A549 (cell line): Measurements from ENCODE around the gene LGR6.

Source experiments
- ATOH8 ChIP-seq: fragments of 250-450 bp; sonication (Bioruptor Pico); IDR thresholded peaks from 2 replicates; pipeline ENCODE4 v1.5.0; 2020; ENCODE audit warnings: low read depth, mild to moderate bottlenecking, moderate library complexity
- FOSL2 ChIP-seq, 2 experiments: fragments of 450-650 bp in 1 of 2; fragments of >200 bp in 1 of 2; sonication (Bioruptor Twin) in 1 of 2; formaldehyde crosslinking; IDR thresholded peaks; 2 replicates each; pipeline versions ENCODE4 v1.5.0 to v1.6.1; 2016 to 2020; ENCODE audit warnings: mild to moderate bottlenecking in 1 of 2, moderate library complexity in 1 of 2
- MAZ ChIP-seq: fragments of 150-350 bp; IDR thresholded peaks from 2 replicates; pipeline ENCODE4 v1.6.1; 2014; ENCODE audit warnings: antibody characterized with exemption, low read depth, low read length, borderline replicate concordance
- POLR2A ChIP-seq: IDR thresholded peaks from 2 replicates; pipeline ENCODE4 v1.6.1; 2012; ENCODE audit warnings: mild to moderate bottlenecking, low read length
- REST ChIP-seq: fragments of 200-600 bp; sonication (generic); IDR thresholded peaks from 2 replicates; pipeline ENCODE4 v1.6.1; 2016; ENCODE audit warnings: antibody characterized with exemption, mild to moderate bottlenecking, moderate library complexity
- RFX5 ChIP-seq: fragments of 450-650 bp; IDR thresholded peaks from 2 replicates; pipeline ENCODE4 v1.7.1; 2014; ENCODE audit warnings: antibody characterized with exemption, mild to moderate bottlenecking, moderate library complexity
- TF ChIP-seq, protein P1 (sequence below): fragments of >200 bp; sonication (Bioruptor Twin); formaldehyde crosslinking; IDR thresholded peaks from 3 replicates; pipeline ENCODE4 v1.5.1; 2016
- TF ChIP-seq, protein P2 (sequence below): IDR thresholded peaks from 2 replicates; pipeline ENCODE4 v1.6.1; 2012

DNA sequence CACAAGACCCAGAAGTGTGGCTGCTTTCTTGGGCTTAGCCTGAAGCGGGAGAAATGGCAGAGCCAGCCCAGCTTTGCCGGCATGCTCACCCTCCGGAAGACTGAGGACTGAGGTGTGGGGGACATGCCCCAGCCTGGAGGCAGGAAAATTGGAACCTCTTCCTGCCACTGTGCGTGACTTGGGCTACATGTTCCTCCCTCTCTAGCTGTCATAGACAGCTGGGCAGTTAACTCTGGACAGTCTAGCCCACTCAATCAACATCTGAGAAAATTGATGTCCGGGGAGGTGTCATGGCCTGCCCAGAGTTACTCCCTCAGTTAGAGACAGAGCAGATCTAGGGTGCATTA is 88.4 kb downstream of the LGR6 start:
- TF ChIP-seq, protein P1, sequence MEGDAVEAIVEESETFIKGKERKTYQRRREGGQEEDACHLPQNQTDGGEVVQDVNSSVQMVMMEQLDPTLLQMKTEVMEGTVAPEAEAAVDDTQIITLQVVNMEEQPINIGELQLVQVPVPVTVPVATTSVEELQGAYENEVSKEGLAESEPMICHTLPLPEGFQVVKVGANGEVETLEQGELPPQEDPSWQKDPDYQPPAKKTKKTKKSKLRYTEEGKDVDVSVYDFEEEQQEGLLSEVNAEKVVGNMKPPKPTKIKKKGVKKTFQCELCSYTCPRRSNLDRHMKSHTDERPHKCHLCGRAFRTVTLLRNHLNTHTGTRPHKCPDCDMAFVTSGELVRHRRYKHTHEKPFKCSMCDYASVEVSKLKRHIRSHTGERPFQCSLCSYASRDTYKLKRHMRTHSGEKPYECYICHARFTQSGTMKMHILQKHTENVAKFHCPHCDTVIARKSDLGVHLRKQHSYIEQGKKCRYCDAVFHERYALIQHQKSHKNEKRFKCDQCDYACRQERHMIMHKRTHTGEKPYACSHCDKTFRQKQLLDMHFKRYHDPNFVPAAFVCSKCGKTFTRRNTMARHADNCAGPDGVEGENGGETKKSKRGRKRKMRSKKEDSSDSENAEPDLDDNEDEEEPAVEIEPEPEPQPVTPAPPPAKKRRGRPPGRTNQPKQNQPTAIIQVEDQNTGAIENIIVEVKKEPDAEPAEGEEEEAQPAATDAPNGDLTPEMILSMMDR: no peak
- TF ChIP-seq POLR2A: no peak
- no peak for TF ChIP-seq FOSL2 (IDR thresholded peaks at IDR 0.05)
- TF ChIP-seq FOSL2 (CRISPR knock-in tag; IDR thresholded peaks at IDR 0.05): no peak
- TF ChIP-seq REST: no peak
- no peak for TF ChIP-seq MAZ
- TF ChIP-seq, protein P2, sequence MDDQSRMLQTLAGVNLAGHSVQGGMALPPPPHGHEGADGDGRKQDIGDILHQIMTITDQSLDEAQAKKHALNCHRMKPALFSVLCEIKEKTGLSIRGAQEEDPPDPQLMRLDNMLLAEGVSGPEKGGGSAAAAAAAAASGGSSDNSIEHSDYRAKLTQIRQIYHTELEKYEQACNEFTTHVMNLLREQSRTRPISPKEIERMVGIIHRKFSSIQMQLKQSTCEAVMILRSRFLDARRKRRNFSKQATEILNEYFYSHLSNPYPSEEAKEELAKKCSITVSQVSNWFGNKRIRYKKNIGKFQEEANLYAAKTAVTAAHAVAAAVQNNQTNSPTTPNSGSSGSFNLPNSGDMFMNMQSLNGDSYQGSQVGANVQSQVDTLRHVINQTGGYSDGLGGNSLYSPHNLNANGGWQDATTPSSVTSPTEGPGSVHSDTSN: no peak
- TF ChIP-seq ATOH8 (CRISPR knock-in tag): no peak
- TF ChIP-seq RFX5: no peak
